Measurements from ENCODE around the gene SMAD3. TPM values are rescaled to one million over a fixed set of nuclear protein-coding genes. Genes with fewer than 3 reads are reported as not detected.
A peak's percentile ranks its signal among the peaks of the same experiment; 100 is the strongest.

Gene SMAD3
- total RNA-seq, 1 donor from 2014 or later: 18.8 TPM

DNA sequence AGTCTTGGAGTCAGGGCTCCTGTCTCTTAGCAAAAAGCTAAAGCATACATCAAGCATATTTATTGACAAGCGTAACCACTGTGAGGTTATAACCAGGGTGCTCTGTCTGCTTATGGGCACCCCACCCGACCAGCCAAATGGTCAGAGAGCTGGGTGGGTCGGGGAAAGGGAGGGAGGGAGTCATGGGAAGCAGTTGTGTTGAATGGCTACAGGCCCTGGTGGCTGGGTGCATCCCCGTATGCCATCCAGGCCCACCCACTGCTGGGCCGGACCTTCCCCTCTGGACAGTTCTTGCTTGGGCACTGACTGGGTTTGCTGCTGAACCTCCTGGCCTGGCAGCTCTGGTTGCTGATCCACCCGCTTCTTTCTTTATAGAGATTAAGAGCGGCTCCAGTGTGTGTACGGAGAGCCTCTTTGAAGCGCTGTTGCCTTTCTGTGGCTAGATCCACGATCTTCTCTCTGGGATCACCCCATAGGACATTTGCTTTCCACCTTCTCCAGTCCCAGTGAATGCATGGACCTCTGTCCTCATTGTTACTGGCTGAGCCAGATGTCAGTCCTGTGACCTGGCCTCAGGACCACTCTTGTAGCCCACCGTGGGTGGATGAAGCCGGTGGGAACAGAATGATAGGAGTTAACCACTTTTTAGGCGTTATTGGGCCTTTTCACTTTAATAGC, 59.6 kb downstream of the SMAD3 start:
- no peak for TF ChIP-seq CTCF (IDR thresholded peaks at IDR 0.05; ENCODE audit: borderline replicate concordance)
- DNase-seq: no peak
- Histone ChIP-seq H3K9me3 (replicated peaks) (no peaks in the 10 kb centered on the region), H3K4me1 (peaks cover 82% of the 10 kb centered on the region), H3K4me3 (peak overlapping the region; percentile 31), H3K27me3 (ENCODE audit: low read depth) (no peaks in the 10 kb centered on the region), H3K27ac (replicated peaks) (peak overlapping the region; percentile 96), H3K36me3 (no peaks in the 10 kb centered on the region)
- intact Hi-C loops (cut with micrococcal nuclease): no loop called here

GRCh38 chr15:67125589-67126502, 60.4 kb downstream of the SMAD3 start:
- no peaks in the 10 kb centered on the region for H3K36me3 ChIP-seq
- no peaks in the 10 kb centered on the region for H3K9me3 ChIP-seq (replicated peaks)
- H3K27ac ChIP-seq (replicated peaks): peak overlapping the region; percentile 96
- intact Hi-C loops (cut with micrococcal nuclease): no loop called here
- no peaks in the 10 kb centered on the region for H3K27me3 ChIP-seq (ENCODE audit: low read depth)
- peak overlapping the region; percentile 31 for H3K4me3 ChIP-seq
- H3K4me1 ChIP-seq: peaks cover 82% of the 10 kb centered on the region
- TF ChIP-seq CTCF (IDR thresholded peaks at IDR 0.05; ENCODE audit: borderline replicate concordance): no peak
- DNase-seq: peak; percentile 79

- Histone ChIP-seq H3K27me3 (ENCODE audit: low read depth) (no peaks in the 10 kb centered on the region), H3K27ac (replicated peaks) (peak overlapping the region; percentile 96), H3K36me3 (no peaks in the 10 kb centered on the region), H3K4me1 (peaks cover 82% of the 10 kb centered on the region), H3K9me3 (replicated peaks) (no peaks in the 10 kb centered on the region), H3K4me3 (no peak overlapping the region)
- DNase-seq: no peak
- intact Hi-C loops (cut with micrococcal nuclease): no loop called here
- no peak for TF ChIP-seq CTCF (IDR thresholded peaks at IDR 0.05; ENCODE audit: borderline replicate concordance)
Observed at GRCh38 chr15:67126551-67127330, 61.3 kb downstream of the SMAD3 start.

GRCh38 chr15:67127331-67127664, 61.9 kb downstream of the SMAD3 start:
- H3K4me3 ChIP-seq: no peak overlapping the region
- DNase-seq: no peak
- intact Hi-C loops (cut with micrococcal nuclease): no loop called here
- H3K36me3 ChIP-seq: no peaks in the 10 kb centered on the region
- H3K27ac ChIP-seq (replicated peaks): peak overlapping the region; percentile 96
- no peaks in the 10 kb centered on the region for H3K9me3 ChIP-seq (replicated peaks)
- H3K27me3 ChIP-seq (ENCODE audit: low read depth): no peaks in the 10 kb centered on the region
- peaks cover 82% of the 10 kb centered on the region for H3K4me1 ChIP-seq
- TF ChIP-seq CTCF (IDR thresholded peaks at IDR 0.05; ENCODE audit: borderline replicate concordance): no peak

DNA sequence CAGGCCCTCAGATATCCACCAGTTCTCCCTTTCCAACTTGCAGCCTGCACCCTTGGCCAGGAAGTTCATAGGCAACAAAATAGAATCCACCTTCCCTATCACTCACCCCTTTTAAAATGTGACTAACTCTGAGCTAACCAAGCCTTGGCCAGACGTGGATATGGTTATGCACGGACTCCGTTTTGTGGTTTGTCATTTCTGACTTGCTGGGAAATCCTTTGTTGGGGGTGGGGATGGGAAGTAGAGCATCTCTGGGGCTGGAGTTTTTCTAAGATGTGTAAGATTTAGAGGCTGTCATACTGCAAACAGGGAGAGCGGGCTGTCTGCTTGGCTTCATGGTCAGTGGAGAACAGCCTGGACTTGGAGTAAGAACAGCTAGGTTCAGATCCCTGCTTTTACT, 62.6 kb downstream of the SMAD3 start:
- no peak for DNase-seq
- peak overlapping the region; percentile 96 for H3K27ac ChIP-seq (replicated peaks)
- H3K4me1 ChIP-seq: peaks cover 86% of the 10 kb centered on the region
- no peaks in the 10 kb centered on the region for H3K36me3 ChIP-seq
- TF ChIP-seq CTCF (IDR thresholded peaks at IDR 0.05; ENCODE audit: borderline replicate concordance): no peak
- no peaks in the 10 kb centered on the region for H3K27me3 ChIP-seq (ENCODE audit: low read depth)
- no peak overlapping the region for H3K4me3 ChIP-seq
- no peaks in the 10 kb centered on the region for H3K9me3 ChIP-seq (replicated peaks)
- intact Hi-C loops (cut with micrococcal nuclease): no loop called here

Measured in left ventricle myocardium inferior (tissue), 1 donor.